Left renal pelvis (tissue), 4 donors: ENCODE measurements around the gene NAT14. TPM values are rescaled to one million over a fixed set of nuclear protein-coding genes. Genes with fewer than 3 reads are reported as not detected.
"Not testable (repeated sequence)": the region's sequence is repeated elsewhere in the genome, so short reads cannot be mapped to it uniquely, and the experiment has no call there.

Experiments
- DNase-seq, 4 donors: peaks; one replicate each; pipeline ENCODE4 v3.0.0-alpha.2; 2013; ENCODE audit warnings: low read depth in 4 of 4, low spot score in 3 of 4
- polyA plus RNA-seq, 4 donors: library from polyadenylated mRNA; unstranded; fragments of 120-200 nt; gene quantifications; one replicate each; pipeline ENCODE4 v1.2.1, GENCODE V29; 2013; ENCODE audit not compliant: insufficient read length in 4 of 4

The NAT14 gene
- polyA plus RNA-seq, result 10 to 100 TPM; 31.4 to 56.7 (median 46.4) TPM

DNA sequence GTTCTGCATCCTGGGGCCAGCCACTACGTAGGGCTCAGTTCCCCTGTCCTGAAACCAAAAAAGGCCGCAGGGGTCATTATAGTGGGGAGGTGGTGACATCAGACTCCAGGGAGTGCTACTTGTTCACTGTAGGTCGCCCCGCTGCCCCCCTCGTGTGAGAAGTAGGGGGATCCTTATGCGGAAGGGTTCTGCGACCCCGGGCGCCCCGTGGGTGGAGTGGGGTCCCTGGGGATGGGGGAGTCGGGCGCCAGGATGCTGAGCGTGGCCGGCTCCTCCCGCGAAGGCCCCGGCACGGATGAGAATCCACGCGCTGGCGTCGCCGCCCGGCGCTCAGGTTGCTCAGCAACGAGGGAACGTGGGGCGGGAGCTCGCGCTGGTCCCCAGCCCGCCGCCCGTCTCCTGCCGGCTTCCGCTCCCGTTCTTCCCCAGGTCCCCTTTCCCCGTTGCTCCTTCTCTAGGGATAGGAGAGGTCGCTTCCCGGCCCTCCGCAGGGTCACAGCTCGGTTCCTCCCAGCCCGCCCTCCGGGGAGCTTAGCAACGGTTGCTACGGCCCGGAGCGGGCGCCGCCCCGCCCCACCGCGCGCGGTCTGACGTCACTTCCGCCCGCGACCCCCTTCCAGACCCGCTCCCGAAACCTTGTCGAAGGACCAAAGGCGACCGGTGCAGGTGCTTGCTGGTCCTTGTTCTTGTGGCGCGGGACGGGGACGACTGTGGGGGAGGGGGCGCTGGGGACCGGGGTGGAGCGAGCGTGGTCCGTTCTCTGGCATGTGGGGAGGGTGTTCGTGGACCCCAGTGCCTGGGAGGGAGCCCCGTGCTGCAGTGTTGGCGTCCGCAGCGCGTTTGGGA, at the start of gene NAT14:
NAT14 (plus strand) TSS at position 596 of the 846 bp plus-strand sequence. CDS start 521 bp downstream, outside the sequence.
- DNase-seq, result no peak

DNA sequence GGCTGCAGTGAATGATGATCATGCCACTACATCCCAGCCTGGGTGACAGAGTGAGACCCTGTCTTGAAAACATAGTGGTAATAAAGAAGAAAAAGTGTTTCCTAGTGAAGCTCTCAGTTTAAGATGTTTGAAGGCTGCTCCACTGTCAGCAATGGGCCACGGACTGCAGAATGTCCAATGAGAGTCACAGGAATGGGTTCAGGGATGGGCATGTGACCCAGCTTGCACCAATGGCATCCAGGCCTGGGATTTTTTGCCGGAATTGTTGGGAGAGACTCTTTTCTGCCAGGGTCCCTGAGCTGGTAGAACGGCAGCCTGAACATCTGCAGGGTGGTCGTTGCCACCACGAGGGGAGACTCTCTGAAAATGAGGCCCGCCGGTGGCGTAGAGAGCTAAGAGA, 48.1 kb upstream of the NAT14 start:
- DNase-seq, result no peak

DNA sequence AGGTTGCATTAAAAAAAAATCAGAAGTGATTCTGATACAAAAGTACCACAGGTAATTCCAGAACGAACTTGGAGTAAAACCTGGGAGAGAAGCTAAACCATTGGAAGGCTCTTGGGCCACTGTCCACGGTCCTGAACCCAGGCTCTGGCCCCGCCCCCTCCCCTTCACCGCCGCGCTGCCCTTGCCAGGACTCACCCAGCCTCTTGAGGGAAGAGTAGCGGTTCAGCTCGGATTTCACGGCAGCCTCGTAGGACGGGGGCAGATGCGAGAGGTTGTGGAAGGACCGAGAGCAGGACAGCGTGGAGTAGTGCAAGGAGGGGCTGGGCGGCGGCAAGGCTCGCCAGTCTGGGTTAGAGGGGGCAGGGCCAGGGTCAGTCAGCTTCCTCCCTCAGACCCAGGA, 47.6 kb upstream of the NAT14 start:
- no peak for DNase-seq

DNA sequence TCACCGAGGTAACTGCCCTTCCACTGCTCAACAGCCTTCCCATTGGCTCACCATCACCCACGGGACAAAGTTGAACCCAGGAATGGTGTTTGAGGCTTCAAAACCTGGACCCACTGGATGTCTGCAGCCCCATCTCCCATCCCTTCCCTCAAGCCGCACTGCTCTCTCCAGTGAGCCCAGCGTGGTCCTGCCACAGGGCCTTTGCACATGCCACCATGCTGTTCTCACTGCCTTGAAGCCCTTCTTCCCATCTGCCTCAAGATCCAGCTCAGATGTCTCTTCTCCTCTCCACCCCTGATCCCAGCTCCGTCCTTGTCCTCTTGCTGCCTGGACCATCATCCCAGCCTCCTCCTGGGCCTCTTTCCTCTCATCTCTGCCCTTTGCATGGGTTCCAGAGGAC, 45.9 kb upstream of the NAT14 start:
- DNase-seq, result no peak

DNA sequence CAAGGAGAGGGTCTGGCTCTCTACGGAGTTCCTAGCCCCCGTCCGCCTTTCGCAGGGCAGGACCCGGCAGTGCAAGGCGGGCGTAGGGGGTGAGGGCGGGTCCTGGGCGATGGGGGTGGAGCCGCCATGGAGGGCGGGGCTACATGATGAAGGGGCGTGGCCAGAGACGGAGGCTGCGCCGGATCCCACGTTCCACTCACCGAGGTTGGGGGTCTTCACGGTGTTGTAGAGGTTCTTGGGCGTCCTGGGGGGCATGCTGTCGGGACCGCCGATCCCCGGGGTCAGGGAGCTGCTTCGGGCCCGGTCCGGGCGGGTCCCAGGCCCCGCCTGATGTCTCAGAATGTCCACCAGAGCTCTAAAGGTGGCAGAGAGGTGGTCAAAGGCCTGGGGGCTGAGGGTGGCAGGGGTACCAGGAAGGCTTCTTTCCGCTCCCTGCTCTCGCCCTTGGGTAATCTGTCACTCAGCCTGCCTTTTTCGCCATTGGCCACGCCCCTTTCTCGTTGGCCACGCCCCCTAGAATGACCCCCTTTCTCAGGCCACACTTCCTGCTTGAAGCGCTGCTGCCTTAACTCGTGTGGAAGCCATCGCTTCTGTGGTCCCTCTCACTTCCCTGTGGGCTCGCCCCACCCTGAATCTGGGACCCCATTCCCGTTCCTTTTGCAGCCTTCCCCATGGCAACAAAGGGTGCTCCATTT, 44.4 kb upstream of the NAT14 start:
- DNase-seq, result no peak

- no peak for DNase-seq
Observed at GRCh38 chr19:55441319-55441691, 43.7 kb upstream of the NAT14 start.

- DNase-seq, result no peak
Observed at GRCh38 chr19:55441692-55442321, 43.2 kb upstream of the NAT14 start.

- DNase-seq, result no peak
Observed at GRCh38 chr19:55442372-55442961, 42.5 kb upstream of the NAT14 start.

DNA sequence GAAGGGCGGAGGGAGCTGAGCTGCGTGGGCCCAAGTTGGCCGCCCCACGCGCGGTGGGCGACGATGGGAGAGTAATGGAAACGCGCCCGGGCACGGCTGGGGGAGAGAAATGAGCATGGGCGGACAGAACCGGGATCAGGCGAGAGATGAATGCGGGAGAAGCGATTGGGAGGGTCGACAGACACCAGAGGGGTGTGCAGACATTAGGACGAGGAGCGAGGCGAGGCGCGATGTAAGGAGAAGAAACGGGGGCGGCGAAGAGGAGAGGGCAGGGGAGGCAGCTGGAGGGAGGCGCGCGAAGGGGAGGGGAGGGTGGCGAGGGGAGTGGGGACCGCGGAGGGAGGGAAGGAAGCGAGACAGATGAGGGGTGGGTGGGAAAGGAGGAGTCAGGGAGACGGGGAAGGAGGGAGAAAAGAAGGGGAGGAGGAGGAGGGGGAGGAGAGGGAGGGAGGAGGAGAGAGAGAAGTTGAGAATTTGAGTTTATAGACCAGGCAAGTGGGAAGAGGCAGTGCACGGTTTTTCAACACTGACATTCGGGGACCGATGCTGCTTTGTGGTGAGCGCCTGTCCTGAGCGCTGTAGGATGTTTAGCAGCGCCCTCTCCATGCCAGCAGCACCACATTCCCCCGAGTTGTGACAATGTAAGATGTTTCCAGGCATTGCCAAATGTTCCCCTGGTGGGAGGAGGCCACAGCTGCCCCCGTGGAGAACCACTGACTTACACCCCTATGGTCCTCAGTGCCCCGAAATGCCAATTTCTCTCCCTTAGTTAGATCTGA, 41.8 kb upstream of the NAT14 start, which contains the start of gene SHISA7:
SHISA7 (minus strand) TSS at position 256 of the 779 bp plus-strand sequence. CDS start 437 bp downstream, outside the sequence.
- DNase-seq, result no peak

DNA sequence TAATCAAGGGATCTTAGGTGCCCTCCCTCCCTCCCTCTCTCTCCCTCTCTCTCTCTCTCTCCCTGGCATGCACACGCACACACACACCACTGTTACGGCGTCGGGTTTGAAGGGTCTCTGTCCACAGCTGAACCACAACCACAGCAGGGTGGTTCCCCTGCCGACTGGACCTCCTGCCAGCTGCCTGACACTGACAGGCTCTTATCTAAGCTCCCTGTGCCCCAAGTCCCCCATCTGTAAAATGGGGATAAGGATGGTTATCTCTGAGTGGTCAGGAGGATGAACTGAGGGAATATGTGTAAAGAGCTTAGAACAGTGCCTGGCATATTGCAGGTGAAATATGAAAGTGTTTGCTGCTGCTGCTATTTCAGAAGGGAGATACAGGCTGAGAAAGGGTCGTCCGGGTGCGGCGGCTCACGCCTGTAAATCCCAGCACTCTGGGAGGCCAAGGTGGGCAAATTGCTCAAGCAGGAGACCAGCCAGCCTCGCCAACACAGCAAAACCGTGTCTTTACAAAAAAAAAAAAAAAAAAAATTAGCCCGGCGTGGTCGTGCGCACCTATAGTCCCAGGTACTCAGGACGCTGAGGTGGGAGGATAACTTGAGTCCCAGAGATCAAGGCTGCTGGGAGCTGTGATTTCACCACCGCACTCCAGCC, 41.0 kb upstream of the NAT14 start:
- DNase-seq, result no peak

DNA sequence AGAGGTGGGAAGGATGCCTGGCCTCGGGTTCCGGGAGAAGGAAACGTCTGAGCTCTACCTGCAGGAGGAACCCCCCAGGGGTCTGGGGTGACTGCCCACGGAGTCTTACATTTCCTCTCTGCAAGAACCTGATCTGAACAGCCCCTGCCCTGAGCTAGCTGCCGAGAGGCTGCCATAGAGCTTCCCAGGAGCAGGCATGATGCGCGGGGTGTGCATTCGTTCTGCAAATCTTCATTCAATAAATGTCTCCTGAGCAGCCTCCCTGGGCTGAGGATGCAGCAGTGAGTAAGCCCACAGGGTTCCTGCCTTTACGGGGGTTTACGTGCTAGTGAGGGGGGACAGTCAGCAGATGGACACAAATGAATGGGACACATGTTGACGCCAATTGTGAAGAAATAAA, 40.3 kb upstream of the NAT14 start:
- no peak for DNase-seq

DNA sequence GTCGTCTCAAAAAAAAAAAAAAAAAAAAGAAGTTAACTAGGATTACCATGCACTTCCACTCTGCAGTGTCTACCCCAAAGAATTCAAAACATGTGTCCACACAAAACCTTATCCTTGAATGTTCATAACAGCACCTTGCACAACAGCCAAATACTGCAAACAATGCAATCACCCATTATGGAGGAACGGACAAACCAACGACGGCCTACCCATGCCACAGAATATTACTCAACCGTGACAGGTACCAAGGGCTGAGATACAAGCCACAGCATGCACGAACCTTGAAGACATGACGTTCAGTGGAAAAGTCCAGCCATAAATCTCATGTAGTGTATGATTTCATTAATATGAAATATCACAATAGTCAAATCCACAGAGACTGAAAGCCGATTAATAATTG, 38.9 kb upstream of the NAT14 start:
- DNase-seq, result no peak

DNA sequence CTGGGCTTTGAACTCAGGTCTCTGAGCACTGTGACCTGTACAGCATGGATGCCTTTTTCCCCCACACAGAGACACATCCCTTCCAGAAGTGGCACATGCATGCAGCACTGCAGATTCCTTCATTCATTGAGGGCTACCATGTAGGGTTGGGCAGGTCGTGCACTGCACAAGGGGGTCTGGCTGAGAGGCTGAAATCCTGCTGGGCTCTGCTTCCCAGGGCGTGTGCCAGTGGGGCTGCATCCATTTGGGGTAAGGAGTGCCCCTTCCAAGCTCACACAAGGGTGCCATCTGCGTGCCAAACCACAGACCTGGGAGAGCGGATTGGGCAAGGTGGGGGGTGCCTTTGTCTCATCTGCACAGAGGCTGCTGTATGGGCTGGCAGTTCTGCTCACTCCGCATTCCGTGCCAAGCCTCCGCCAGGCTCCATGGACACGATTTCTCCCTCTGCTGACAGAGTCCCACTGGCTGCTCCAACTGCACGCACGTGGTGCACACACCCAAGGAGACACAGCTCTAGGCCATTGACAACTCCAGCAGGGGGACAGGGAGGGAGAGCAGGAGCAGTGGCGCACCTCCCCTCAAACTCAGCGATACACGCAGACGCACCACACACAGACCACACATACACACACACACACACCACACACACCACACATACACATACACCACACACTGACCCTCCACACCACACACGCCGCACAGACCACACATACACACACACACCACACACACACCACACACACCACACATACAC, 37.4 kb upstream of the NAT14 start:
- DNase-seq, result no peak

DNA sequence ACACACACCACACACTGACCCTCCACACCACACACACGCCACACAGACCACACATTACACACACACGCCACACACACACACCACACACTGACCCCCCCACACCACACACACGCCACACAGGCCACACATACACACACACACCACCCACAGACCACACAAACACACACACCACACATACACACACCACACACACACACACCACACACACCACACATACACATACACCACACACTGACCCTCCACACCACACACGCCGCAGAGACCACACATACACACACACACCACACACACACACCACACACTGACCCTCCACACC, 36.9 kb upstream of the NAT14 start:
- DNase-seq, result not testable (repeated sequence)

GRCh38 chr19:55449469-55449868, 35.5 kb upstream of the NAT14 start:
- DNase-seq, result no peak

- DNase-seq, result no peak
Observed at GRCh38 chr19:55451163-55451964, 33.6 kb upstream of the NAT14 start.

- no peak for DNase-seq
Observed at GRCh38 chr19:55451965-55452748, 32.8 kb upstream of the NAT14 start.
